ENCODE measurements around the gene CLDN9.
"Not testable (repeated sequence)": the region's sequence is repeated elsewhere in the genome, so short reads cannot be mapped to it uniquely, and the experiment has no call there.

The CLDN9 gene

DNA sequence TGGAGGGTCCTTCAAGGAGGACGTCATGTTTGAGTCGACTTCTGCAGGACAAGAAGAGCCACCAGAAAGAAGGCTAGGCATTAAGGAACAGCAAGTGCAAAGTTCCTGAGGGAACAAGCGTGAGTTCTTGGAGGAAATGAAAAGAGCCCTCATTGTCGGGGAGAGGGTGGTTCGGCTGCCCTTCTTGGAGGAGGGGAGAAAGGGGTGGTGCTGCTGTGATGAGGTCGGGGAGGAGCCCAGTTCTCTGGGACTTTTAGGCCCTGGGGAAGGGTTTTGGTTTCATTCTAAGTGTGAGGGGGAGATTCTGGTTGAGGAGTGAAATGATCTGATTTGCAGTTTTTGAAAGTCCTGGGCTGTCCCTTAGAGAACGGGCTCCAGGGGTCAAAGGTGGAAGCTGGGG, 19.9 kb downstream of the CLDN9 start:
- DNase-seq (ENCODE audit: low read depth), result no peak

DNA sequence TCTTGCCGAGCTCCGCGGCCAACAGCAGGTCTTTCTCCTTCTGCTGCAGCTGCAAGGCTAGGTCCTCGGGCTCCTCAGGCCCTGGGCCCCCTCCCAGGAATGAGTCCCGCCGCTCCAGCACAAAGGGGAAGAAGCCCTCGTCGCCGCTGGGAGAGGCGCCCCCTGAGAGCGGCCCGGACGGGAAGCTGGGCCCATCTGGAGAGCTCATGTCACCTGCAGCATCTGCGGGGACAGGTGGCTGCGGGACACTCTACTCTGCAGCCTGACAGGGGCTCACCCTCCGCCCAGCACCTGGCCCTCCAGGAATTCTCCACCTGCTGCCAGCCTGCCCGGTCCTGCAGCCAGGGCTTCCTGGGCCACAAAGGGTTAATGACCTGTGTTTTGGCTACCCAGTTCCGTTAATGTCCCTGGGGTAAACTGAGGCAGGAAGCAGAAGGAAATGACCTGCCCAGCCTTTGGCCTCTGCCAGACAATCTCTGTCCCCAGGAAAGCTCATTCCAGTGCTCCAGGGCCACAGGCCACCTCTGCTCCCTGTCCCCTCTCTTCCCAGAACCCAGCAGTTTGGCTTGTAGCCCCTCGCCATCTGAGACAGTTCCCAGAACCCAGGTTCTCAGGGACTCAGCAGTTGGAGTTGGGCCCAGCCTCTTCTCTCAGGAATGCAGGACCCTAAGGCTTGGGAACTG, 22.7 kb downstream of the CLDN9 start:
- no peak for DNase-seq (ENCODE audit: low read depth)

DNA sequence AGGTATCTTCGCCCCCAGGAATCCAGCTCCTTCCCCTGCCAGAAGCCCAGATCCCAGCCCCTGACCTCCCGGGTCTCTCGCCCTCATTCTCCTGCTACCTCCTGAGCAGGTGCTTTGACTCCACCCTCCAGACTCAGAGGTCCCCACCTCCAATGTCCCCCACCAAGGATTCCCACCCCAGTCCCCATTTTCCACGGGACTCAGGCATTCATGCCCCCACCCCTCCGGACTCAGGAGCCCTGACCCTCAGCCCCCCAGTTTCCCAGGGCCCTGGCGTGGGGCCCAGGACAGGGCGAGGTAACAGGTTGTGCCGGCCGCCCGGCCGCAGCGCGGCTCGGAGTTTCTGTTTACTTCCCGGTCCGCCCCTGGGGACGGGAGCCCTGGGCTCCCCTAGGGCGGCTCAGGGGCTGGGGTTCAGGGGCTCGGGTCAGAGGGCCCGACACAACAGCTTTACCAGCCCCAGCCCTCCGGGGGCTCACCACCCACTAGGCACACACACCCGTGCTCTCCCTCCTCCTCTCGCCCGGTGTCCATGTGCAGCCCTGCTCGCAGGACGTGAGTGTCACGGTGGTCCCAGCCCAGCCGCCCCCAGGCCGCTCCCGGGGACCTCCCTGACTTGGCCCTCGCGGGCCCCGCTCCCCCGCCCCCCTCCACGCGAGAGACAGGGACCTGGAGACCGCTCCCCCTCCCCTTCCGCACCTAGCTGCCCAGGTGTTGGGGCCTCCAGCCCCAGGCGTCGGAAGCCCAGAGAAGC, 23.4 kb downstream of the CLDN9 start:
- no peak for DNase-seq (ENCODE audit: low read depth)

DNA sequence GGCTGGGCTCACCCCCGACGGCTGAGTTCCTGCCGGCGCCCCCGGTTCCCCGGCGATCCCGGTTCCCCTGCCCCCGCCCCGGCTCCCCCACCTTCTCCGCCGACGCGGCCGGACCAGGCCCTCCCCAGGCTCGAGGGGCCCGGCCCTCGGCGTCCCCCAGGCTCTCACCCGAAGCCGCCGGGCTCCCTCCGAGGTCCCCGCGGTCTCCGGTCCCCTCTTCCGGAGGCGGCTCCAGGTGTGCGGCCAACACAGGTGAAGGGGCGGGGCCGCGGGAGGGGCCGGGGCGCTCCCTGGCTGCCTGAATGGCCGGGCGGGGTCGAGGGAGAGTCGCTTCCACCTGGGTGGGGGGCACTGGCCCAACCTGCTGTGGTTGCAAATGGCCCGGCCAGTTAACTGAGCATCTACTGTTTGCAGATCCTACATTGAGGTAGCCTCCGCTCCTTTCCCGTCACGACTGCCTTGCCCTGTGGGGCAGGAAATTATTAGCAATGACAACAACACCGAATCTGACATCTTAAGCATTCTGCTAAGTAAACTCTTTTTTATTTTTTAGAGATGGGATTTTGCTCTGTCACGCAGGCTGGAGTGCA, 24.1 kb downstream of the CLDN9 start, which contains the start of gene BICDL2:
Gene BICDL2, minus strand, starts transcription at position 219 of the 590 bp plus-strand sequence. CDS start 1,448 bp downstream, outside the sequence.
- no peak for DNase-seq (ENCODE audit: low read depth)

DNA sequence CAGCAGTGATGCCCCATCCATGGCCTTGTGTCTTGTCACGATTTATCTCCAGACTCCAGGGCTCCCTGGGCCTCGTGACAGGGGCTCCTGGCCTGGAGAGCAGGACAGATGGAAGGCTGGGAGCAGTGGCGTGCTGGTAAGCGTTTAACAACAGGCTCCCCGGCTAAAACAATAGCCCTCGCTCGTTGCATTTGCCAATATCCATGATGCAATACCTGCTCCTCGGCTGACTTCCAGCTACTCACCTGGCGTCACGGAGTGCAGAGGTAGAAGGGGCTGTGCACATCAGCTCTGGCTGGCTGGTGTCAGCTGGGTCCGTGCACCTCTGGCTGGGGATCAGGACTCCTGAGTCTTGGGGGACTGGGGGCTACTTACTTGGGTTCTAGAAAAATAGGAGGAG, 25.5 kb downstream of the CLDN9 start:
- no peak for DNase-seq (ENCODE audit: low read depth)

DNA sequence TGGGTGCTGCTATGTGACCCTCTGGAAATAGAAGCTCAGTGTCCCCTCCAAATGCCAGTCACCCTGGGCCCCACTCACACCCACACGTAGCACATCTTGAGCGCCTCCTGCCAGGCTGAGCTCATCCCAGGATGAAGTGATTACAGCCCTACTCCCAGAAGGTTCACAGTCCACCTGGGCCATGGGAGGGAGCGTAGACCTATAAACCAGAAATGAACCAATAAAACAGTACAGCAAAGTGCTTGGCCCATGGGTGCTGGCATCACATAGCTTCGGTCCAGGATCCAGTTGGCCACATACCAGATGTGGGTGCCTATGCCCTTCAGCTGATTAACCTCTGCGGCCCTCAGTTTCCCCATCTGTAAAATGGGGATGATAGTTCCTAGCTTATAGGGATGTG, 26.2 kb downstream of the CLDN9 start:
- no peak for DNase-seq (ENCODE audit: low read depth)

DNA sequence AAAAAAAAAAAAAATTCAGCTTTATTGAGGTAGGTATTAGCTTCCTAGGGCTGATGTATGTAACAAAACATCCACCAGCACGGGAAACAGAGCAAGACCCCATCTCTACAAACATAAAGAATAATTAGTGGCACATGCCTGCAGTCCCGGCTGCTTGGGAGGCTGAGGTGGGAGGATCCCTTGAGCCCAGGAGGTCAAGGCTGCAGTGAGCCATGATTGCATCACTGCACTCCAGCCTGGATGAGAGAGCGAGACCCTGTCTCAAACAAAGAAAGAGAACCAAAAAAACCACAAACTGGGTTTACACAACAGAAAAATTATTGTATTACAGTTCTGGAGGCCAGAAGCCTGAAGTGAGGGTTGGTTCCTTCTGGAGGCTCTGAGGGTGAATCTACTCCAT, 29.7 kb downstream of the CLDN9 start:
- no peak for DNase-seq (ENCODE audit: low read depth)

DNA sequence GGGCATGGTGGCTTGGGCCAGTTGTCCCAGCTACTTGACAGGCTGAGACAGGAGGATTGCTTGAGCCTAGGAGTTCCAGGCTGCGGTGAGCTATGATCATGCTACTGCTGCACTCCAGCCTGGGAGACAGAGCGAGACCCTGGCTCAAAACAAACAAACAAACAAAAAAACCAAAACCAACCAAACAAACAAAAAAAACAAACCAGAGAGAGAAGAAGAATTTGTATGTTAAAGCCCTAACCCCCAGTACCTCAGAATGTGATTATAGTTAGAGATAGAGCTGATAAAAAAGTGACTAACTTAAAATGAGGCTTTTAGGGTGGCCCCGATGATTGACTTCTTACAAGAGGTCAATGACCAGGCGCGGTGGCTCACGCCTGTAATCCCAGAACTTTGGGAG, 32.0 kb downstream of the CLDN9 start:
- DNase-seq (ENCODE audit: low read depth), result no peak

DNA sequence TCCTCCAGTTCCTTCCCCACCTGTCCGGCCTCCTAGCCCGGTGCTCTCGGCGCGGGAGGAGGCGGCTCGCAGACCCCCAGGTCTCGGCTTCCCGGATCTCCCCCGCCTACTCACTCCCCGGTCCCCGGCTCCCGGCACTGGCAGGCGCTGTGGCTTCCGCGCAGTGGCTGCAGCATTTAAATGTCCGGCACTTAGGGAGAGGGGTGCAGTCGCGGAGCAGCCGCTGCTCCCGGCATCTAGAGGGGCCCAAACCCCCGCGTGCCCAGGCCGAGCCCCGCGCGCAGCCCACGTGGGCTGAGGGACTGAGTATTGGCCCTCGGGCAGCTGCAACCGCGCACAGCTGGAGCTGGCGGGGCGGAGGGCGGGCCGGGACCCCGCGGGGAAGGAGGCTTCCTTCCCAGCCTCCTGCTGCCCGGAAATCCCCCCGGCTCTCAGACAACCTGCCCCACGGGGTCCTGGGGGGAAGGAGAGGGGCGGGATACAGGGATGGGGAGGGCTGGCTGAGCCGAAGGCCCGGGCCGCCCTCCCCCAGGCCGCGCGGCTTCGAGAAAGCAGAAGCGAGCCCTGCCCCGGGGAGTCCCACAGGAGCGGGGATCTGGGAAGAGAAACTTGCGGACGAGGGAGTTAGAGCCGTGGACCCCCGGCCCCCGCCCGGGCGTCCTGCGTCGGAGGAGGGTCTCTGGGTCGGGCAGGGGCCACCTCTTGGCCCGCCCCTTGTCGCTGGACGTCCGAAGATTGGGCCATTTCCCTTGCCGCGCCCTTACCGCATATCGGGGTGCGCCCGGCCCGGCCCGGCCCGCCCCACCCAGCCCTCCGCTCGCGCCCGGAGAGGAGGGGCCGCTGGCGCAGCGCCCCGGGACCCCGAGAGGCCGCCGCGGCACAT, 33.3 kb downstream of the CLDN9 start, which contains the start of gene MMP25:
Gene MMP25, plus strand, starts transcription at position 804 of the 883 bp plus-strand sequence. CDS start 357 bp downstream, outside the sequence.
- DNase-seq (ENCODE audit: low read depth), result no peak

DNA sequence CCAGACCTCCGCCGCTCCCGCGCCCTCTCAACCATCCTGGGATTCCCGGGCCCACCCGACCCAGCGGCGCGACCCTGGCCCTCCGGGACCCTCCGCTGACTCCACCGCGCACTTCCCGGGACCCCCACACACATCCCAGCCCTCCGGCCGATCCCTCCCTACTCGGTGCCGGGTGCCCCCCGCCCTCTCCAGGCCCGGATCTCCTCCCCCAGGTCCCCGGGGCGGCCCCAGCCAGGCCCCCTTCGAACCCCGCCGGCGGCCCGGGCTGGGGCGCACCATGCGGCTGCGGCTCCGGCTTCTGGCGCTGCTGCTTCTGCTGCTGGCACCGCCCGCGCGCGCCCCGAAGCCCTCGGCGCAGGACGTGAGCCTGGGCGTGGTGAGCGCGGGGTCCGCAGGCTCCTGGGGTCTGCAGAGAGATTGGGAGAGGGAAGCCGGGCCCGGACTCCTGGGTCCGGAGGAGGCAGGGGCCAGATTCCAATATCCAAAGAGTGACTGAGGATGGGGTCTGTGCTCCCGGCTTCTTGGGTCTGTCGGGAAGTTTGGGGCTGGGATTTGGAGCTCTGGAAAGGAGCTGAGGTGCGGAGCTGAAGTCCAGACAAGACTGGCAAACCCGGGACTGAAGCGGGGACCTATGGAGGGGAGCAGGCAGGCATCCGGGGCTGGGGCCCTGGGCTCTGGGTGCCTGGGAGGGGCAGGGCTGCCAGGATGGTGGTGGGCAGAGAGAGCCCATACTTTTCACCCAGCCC, 34.1 kb downstream of the CLDN9 start:
- DNase-seq (ENCODE audit: low read depth), result no peak

DNA sequence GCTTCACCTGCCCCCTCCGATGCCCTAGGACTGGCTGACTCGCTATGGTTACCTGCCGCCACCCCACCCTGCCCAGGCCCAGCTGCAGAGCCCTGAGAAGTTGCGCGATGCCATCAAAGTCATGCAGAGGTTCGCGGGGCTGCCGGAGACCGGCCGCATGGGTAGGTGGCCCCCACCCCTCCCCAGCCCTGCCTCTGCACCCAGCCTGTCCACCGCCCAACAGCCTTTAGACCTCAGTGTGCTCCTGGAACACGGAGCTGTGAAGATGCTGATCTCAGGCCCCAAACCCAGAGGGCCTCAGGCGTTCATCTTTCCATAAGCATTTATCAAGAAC, 34.6 kb downstream of the CLDN9 start:
- no peak for DNase-seq (ENCODE audit: low read depth)

DNA sequence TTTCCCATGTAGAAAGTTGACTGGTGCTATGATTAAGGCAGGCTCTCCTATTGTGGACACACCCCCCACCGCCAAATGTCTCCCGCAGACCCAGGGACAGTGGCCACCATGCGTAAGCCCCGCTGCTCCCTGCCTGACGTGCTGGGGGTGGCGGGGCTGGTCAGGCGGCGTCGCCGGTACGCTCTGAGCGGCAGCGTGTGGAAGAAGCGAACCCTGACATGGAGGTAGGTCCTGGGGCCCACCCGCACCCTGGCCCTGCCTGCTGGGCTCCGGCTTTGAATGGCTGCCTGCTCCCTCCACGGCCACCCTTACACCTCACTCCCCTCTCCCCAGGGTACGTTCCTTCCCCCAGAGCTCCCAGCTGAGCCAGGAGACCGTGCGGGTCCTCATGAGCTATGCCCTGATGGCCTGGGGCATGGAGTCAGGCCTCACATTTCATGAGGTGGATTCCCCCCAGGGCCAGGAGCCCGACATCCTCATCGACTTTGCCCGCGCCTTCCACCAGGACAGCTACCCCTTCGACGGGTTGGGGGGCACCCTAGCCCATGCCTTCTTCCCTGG, 37.3 kb downstream of the CLDN9 start:
- DNase-seq (ENCODE audit: low read depth), result no peak

DNA sequence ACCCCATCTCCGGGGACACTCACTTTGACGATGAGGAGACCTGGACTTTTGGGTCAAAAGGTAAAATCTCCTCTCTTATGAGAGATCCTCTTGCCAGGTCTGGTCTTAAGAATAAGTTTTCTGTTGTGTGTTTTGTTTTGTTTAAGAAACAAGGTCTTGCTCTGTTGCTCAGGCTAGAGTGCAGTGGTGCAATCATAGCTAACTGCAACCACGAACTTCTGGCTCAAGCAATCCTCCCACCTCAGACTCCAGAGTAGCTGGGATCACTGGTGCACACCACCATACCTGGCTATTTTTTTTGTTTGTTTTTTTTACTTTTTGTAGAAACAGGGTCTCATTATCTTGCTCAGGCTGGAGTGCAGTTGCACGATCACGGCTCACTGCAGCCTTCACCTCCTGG, 37.8 kb downstream of the CLDN9 start:
- DNase-seq (ENCODE audit: low read depth), result no peak

DNA sequence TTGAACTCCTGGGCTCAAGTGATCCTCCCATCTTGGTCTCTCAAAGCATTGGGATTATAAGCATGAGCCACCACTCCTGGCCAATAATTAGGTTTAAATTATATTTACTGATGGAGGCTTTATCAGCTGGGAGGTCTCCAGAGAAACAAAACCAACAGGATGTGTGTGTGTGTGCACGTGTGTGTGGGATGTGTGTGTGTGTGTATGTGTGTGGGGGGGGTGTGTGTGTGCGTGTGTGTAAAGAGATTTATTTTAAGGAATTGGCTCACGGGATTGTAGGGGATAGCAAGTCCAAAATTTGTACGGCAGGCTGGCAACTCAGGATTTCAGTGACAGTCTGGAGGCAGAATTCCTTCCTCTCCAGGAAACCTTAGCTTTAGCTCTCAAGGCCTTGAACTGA, 38.3 kb downstream of the CLDN9 start:
- DNase-seq (ENCODE audit: low read depth), result no peak

DNA sequence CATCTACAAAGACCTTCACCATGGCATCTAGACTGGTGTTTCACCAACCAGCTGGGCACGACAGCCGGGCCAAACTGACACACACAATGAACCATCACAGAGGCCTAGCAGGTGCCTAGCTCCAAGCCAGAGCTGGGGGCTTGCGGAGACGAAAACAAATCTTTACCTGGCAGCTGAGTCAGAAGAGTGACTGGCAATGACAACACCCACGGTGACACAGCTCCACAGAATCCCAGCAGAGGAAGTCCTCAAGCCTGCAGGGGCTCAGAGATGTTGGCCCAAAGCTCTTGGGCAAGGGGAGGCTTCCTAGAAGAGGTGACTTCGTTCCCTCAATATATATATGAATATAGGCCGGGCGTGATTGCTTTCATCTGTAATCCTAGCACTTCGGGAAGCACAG, 38.8 kb downstream of the CLDN9 start:
- DNase-seq (ENCODE audit: low read depth), result no peak

DNA sequence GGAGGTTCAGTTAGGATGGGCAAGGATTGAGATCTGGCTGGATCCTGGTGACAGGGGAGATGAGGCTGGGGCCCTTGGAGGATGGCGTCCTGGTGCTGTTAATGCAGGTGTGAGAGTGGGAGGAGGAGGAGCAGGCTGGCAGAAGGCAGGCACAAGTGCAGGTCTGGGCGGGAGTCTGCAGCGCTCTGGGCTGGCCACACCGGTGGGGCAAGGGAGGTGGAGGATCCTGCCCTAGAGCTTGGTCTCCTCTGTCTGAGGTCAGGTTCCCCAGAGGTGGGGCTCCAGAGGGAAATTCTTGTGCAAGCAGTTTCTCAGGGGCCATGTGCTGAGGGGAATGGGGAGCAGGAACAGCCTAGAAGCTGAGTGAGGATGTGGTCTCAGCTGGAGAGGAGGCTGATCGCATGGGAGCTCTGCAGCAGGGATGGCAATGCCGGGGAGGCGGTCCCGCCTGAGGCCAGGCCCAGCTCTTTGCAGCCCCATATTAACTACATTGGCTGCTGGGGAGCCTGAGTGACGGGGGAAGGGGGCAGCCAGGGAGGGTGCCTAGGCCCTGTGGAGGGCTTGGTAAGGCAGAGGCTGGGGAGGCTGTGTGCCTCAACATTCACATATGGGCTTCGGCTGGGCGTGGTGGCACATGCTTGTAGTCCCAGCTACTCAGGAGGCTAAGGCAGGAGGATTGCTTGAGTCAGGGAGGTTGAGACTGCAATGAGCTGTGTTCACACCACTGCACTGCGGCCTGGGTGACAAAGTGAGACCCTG, 40.0 kb downstream of the CLDN9 start:
- DNase-seq (ENCODE audit: low read depth), result not testable (repeated sequence)

DNA sequence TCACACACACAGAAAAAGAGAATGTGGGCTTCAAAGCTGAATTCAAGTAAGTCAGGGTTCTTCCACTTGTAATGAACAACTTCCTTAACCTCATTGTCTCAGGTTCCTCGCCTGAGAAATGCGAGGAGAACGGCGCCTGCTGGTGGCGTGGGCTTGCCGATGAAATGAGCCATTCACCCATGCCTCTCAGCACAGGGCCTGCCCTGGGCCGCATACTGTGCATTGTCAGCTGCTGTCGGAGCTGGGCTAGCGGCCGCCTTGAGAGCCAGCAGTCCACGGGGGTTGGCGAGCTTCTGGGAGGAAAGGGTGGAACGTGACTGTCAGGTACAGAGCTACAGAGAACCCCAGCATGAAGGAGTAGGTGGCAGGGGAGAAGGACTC, 40.6 kb downstream of the CLDN9 start:
- not testable (repeated sequence) for DNase-seq (ENCODE audit: low read depth)

DNA sequence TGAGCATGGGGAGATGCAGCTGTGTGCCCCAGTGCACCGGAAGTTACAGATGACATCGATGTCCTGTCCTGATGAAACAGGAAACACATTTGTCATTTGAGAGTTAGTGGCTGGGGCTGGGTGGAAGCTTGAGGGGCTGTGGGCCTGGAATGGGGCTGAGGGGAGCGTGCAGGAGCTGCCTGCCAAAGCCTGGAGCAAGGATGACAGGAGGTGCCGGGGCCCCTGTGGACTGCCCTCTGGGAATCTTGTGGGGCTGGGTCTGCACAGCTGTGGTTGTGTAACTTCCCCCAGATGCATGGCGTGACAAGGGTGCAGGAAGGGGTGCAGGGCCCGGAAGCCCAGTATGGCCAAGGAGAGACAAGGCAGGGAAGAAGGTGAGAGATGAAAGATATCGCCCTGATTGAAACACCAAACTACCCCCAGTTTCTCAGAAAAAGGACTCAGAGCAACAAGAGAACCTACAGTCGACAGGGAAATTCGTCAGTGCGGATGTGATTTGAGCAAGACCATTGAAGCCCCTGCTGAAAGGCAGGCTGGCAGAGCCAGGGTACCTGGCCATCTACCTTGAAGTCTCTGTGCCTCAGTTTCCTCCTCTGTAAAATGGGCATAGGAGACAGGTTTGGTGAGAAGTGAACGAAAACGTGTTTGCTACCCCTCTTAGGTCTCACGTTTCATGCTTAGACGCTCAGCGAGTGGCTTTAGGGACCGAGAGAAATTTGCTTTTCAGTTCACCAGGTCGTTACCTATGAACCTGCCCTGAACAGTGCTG, 42.4 kb downstream of the CLDN9 start:
- DNase-seq (ENCODE audit: low read depth), result no peak

DNA sequence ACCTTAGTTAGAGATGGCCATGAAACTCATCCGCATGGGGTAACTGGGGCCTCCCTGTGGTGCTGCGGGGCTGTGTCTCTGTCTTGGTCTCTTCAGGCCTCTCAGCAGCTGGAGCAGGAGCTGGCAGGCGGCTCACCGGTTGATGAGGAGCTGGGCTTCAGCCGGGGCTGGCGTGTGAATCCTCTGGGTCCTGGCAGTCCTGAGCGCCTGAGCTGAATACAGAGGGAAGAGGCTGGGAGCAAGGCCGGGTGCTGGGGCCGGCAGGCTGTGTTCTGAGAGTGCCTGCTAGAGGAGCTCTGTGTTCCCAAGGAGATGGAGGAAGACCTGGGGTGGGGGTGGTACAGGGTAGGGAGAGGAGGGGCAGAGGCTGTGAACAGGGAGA, 43.0 kb downstream of the CLDN9 start:
- not testable (repeated sequence) for DNase-seq (ENCODE audit: low read depth)
